GM12878 (cell line): ENCODE results near the gene DDX20. TPM values are rescaled to one million over a fixed set of nuclear protein-coding genes. Genes with fewer than 3 reads are reported as not detected.

Source experiments
- ATAC-seq: fragments of 200-7000 bp; cut with Tn5 transposase; 3 replicates; pipeline ENCODE4 v1.9.1; 2020; ENCODE audit warnings: mild to moderate bottlenecking, moderate library complexity
- BruUV-seq: library from RNA; stranded (reverse); fragments of 400-500 nt; replicated peaks from 2 replicates; lab custom pipeline; 2021; lab: Mats Ljungman, UMichigan
- CTCF ChIA-PET: fragments of 300-600 bp; sonication (Branson Sonifier 250); formaldehyde crosslinking; extraction: SDS; loops from one replicate; lab custom pipeline; 2021; ENCODE audit warnings: inconsistent platforms; lab: Yijun Ruan, JAX
- POLR2A ChIA-PET: fragments of 350-600 bp; formaldehyde crosslinking; extraction: SDS; loops from one replicate; lab custom pipeline; 2021; ENCODE audit warnings: inconsistent platforms; lab: Charles Lee
- RAD21 ChIA-PET: fragments of 300-600 bp; sonication (Branson Sonifier 250); formaldehyde crosslinking; loops from one replicate; lab custom pipeline; 2023; ENCODE audit warnings: antibody characterized with exemption; ENCODE audit not compliant: unreplicated experiment; lab: Charles Lee
- SMC1A ChIA-PET: fragments of 300-600 bp; sonication (Branson Sonifier 250); formaldehyde crosslinking; loops from one replicate; lab custom pipeline; 2023; ENCODE audit not compliant: unreplicated experiment, uncharacterized antibody; lab: Charles Lee
- DNase-seq: peaks from one replicate; pipeline ENCODE4 v3.0.0-alpha.2; 2011; ENCODE audit warnings: low read depth, low spot score
- FAIRE-seq: peaks from 3 replicates; lab custom pipeline; 2011; peaks lifted over from hg19 to GRCh38; lab: Jason Lieb, UNC
- H2AFZ ChIP-seq: 2 replicates; pipeline ENCODE4 v1.6.0; 2011; ENCODE audit warnings: low read depth, low read length, control low read depth; ENCODE audit not compliant: control insufficient read depth
- H3K27ac ChIP-seq: 2 replicates; pipeline ENCODE4 v1.5.1; 2011; ENCODE audit warnings: control low read depth; ENCODE audit not compliant: control insufficient read depth, insufficient read depth
- H3K27me3 ChIP-seq, 2 experiments: replicated peaks in 1 of 2; 2 replicates each; pipeline versions ENCODE4 v1.6.0 to v1.6.1; 2011; ENCODE audit warnings: low read length in 1 of 2; ENCODE audit not compliant: control insufficient read depth in 2 of 2, insufficient read depth in 2 of 2
- H3K36me3 ChIP-seq, 2 experiments: 2 replicates each; pipeline ENCODE4 v1.5.1; 2011; ENCODE audit warnings: low read length in 1 of 2; ENCODE audit not compliant: control insufficient read depth in 2 of 2, insufficient read depth in 2 of 2
- H3K4me1 ChIP-seq: 2 replicates; pipeline ENCODE4 v1.6.1; 2011; ENCODE audit warnings: mild to moderate bottlenecking, low read length, moderate library complexity, mixed read lengths; ENCODE audit not compliant: control insufficient read depth, insufficient read depth
- H3K4me2 ChIP-seq: 2 replicates; pipeline ENCODE4 v1.6.0; 2011; ENCODE audit warnings: control low read depth; ENCODE audit not compliant: control insufficient read depth, insufficient read depth
- H3K4me3 ChIP-seq: fragments of 200-600 bp; sonication (generic); 2 replicates; pipeline ENCODE4 v1.5.1; 2016
- H3K79me2 ChIP-seq: 2 replicates; pipeline ENCODE4 v1.6.0; 2011; ENCODE audit warnings: low read length; ENCODE audit not compliant: control insufficient read depth, insufficient read depth
- H3K9ac ChIP-seq: 2 replicates; pipeline ENCODE4 v1.8.0; 2011; ENCODE audit warnings: low read length, control low read depth, mixed read lengths; ENCODE audit not compliant: control insufficient read depth, insufficient read depth
- H3K9me3 ChIP-seq: replicated peaks from 3 replicates; pipeline ENCODE4 v1.5.1; 2011; ENCODE audit warnings: mild to moderate bottlenecking, low read length; ENCODE audit not compliant: control insufficient read depth, insufficient read depth
- H4K20me1 ChIP-seq: 2 replicates; pipeline ENCODE4 v1.6.0; 2011; ENCODE audit not compliant: control insufficient read depth, insufficient read depth
- BACH1 ChIP-seq: fragments of 450-650 bp; IDR thresholded peaks from 2 replicates; pipeline ENCODE4 v1.6.1; 2017; ENCODE audit warnings: mild to moderate bottlenecking, borderline replicate concordance
- HSF1 ChIP-seq: fragments of 150-350 bp; IDR thresholded peaks from 2 replicates; pipeline ENCODE4 v1.6.1; 2014; ENCODE audit warnings: mild to moderate bottlenecking, low read depth, low read length
- IKZF1 ChIP-seq: fragments of 450-650 bp; conservative IDR thresholded peaks from 2 replicates; pipeline ENCODE4 v1.6.1; 2017; ENCODE audit warnings: antibody characterized with exemption, mild to moderate bottlenecking
- NR2F1 ChIP-seq: fragments of 450-650 bp; conservative IDR thresholded peaks from 2 replicates; pipeline ENCODE4 v1.6.1; 2017; ENCODE audit warnings: mild to moderate bottlenecking
- PRDM15 ChIP-seq: fragments of 450-650 bp; formaldehyde crosslinking; IDR thresholded peaks from 2 replicates; pipeline ENCODE4 v1.4.0; 2020; ENCODE audit warnings: mild to moderate bottlenecking, moderate library complexity
- TCF7 ChIP-seq: IDR thresholded peaks from 2 replicates; pipeline ENCODE4 v1.6.1; 2014; ENCODE audit warnings: antibody characterized with exemption, borderline replicate concordance
- ZBTB40 ChIP-seq: fragments of 450-650 bp; IDR thresholded peaks from 2 replicates; pipeline ENCODE4 v1.6.1; 2016; ENCODE audit warnings: mild to moderate bottlenecking, moderate library complexity, borderline replicate concordance
- ZSCAN29 ChIP-seq: fragments of 450-650 bp; IDR thresholded peaks from 2 replicates; pipeline ENCODE4 v1.6.1; 2017; ENCODE audit warnings: mild to moderate bottlenecking, moderate library complexity
- WGBS: methylation state at CpG from one replicate; pipeline ENCODE4 v1.1.6; 2016; ENCODE audit warnings: low lambda C conversion rate; ENCODE audit not compliant: insufficient replicate concordance, insufficient coverage; ENCODE audit errors: missing lambda C conversion rate; 5-methylcytosine and 5-hydroxymethylcytosine counted together
- in situ Hi-C: fragments of 300-500 bp; cut with MboI; formaldehyde crosslinking; loops from 9 replicates; pipeline ENCODE4 v1.14.3; 2018; ENCODE audit warnings: mixed read lengths
- intact Hi-C: fragments of 100-400 bp; cut with micrococcal nuclease; formaldehyde crosslinking; loops from one replicate; pipeline ENCODE4 v1.14.2; 2022; ENCODE audit not compliant: unreplicated experiment
- polyA plus RNA-seq, 11 experiments: library from polyadenylated mRNA; depleted of rRNA in 4 of 11; unstranded in 6 of 11; stranded (reverse) in 5 of 11; fragments of >200 nt; fragmentation: Nextera tagmentation in 4 of 11; fragmentation: Illumina TruSeq in 1 of 11; extraction: Ambion mirVana in 4 of 11; extraction: Trizol in 1 of 11; gene quantifications; 1 replicate in 1 of 11; 2 replicates in 10 of 11; pipeline versions ENCODE4 v1.2.1 to v1.2.3, GENCODE V29; 2011 to 2016; ENCODE audit warnings: inconsistent platforms in 2 of 11, missing spikeins in 2 of 11, low read depth in 1 of 11
- total RNA-seq, 4 experiments: library from RNA; depleted of rRNA in 3 of 4; stranded (reverse); fragments of >200 nt in 3 of 4; fragmentation: Illumina TruSeq in 1 of 4; extraction: Trizol in 1 of 4; gene quantifications; 2 replicates each; pipeline versions ENCODE4 v1.2.1 to v1.2.3, GENCODE V29; 2013 to 2021
- TF ChIP-seq, protein P1 (sequence below), 3 experiments: IDR thresholded peaks in 2 of 3; conservative IDR thresholded peaks in 1 of 3; 2 replicates each; pipeline ENCODE4 v1.5.1; 2011; ENCODE audit warnings: low read depth in 3 of 3, low read length in 3 of 3, mild to moderate bottlenecking in 3 of 3, control low read depth in 2 of 3, moderate library complexity in 2 of 3, inconsistent platforms in 1 of 3, mixed read lengths in 1 of 3; ENCODE audit not compliant: control insufficient read depth in 2 of 3, insufficient read depth in 1 of 3; ENCODE audit errors: extremely low read depth in 1 of 3

Gene DDX20
- total and polyA plus RNA-seq, 10 of the 15 experiments (the other 5 are each of a cell fraction or from before 2014, with no cell fraction given): 7.2 to 30.6 (median 25.1) TPM

GRCh38 chr1:111729946-111730681 lies 25.6 kb upstream of the DDX20 start (continued):
- TF ChIP-seq, protein P1, sequence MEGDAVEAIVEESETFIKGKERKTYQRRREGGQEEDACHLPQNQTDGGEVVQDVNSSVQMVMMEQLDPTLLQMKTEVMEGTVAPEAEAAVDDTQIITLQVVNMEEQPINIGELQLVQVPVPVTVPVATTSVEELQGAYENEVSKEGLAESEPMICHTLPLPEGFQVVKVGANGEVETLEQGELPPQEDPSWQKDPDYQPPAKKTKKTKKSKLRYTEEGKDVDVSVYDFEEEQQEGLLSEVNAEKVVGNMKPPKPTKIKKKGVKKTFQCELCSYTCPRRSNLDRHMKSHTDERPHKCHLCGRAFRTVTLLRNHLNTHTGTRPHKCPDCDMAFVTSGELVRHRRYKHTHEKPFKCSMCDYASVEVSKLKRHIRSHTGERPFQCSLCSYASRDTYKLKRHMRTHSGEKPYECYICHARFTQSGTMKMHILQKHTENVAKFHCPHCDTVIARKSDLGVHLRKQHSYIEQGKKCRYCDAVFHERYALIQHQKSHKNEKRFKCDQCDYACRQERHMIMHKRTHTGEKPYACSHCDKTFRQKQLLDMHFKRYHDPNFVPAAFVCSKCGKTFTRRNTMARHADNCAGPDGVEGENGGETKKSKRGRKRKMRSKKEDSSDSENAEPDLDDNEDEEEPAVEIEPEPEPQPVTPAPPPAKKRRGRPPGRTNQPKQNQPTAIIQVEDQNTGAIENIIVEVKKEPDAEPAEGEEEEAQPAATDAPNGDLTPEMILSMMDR (IDR thresholded peaks at IDR 0.05 in 2 of 3, conservative IDR thresholded peaks at IDR 0.05 in 1 of 3; ENCODE audit: control insufficient read depth in 2 of 3, extremely low read depth in 1 of 3, insufficient read depth in 1 of 3, low read depth in 3 of 3, low read length in 3 of 3): no peak
- no peak for TF ChIP-seq IKZF1
- TF ChIP-seq HSF1: no peak
- TF ChIP-seq ZSCAN29: no peak
- TF ChIP-seq BACH1: no peak

- no peaks in the 10 kb centered on the region for H3K9me3 ChIP-seq
- H2AFZ ChIP-seq: no peak overlapping the region
- H3K4me2 ChIP-seq: no peak overlapping the region
- H3K36me3 ChIP-seq: no peaks in the 10 kb centered on the region
- H3K27me3 ChIP-seq: no peaks in the 10 kb centered on the region
- intact Hi-C loops: no loop called here
- POLR2A ChIA-PET: no interaction called here
- no peaks in the 10 kb centered on the region for H3K4me1 ChIP-seq
- RAD21 ChIA-PET: no interaction called here
- in situ Hi-C loops: no loop called here
- WGBS: 46% methylated on average over 4 of the region's 4 CpGs
- no peak overlapping the region for H3K4me3 ChIP-seq
- DNase-seq (no peak), FAIRE-seq (no peak), ATAC-seq (no peak)
- no peaks in the 10 kb centered on the region; the same call in 1 of the 2 replicates for H4K20me1 ChIP-seq
- H3K9ac ChIP-seq: no peak overlapping the region
- CTCF ChIA-PET: interaction anchor here (1.6 to 1.8 kb wide), 2 partner anchors 16 kb away, joined by 4 to 5 read pairs; no protein-coding TSS in a partner anchor
- SMC1A ChIA-PET: no interaction called here
- BruUV-seq: no TSS peak
- no peak overlapping the region for H3K27ac ChIP-seq
- H3K79me2 ChIP-seq: no peaks in the 10 kb centered on the region
- TF ChIP-seq PRDM15 (CRISPR knock-in tag) (no peak), TCF7 (no peak), ZBTB40 (no peak), NR2F1 (no peak)
These were observed 25.0 kb upstream of the DDX20 start for GRCh38 chr1:111730706-111731105.
